Stimulated activated CD8-positive, alpha-beta memory T cell treated with anti-CD3 and anti-CD28 coated beads, Interleukin-15, amount 100 ng/mL, for 24 hours (primary cell): Measurements from ENCODE around the gene ITM2A.

Source experiments
- DNase-seq: peaks from one replicate; pipeline ENCODE4 v3.0.0-alpha.2; 2020; ENCODE audit warnings: low read depth

ITM2A gene

DNA sequence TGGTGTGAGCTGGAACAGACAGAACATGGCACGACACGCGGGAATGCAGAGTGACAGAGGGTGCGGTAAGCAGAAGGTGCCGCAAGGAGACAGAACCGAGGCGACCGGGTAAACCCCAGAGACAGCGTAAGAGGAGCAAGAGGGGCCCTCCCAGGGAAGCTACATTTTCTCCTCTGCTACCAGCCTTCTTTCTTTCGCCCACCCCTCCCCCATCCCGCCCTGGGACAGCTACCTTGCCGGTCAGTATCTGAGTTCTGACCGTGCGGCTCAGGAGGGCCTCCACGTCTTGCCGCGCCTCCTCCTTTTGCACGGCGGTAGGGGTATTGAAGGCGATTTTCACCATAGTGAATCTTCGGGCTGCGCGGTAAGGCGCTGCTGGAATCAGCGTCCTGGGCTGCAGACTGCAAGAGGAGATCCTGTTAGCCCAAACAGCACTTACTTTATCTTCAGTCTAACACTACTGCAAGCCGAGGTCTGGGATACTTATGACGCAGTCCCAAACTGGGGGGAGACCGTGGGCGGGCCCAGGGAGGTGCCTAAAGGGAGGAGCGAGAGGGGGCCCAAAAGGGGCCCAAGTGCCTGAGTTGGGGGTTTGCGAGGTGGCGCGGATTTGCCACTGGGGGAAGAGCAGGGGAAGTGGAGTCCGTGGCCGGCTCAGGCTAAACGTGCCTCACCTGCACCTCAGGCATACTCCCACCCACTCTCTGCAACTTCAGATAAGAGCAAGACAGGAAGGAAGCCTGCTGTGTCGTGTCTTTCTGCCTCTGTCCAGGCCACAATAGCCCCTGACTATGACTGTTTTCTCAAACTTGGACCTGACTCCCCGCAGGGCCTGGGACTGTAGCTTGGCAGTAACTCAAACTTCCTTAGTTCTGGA lies at the start of gene ITM2A:
TSS of gene ITM2A (minus strand) at position 462 of the 877 bp plus-strand sequence. CDS start at position 343, 119 bp downstream.
- DNase-seq: peak; percentile 7

DNA sequence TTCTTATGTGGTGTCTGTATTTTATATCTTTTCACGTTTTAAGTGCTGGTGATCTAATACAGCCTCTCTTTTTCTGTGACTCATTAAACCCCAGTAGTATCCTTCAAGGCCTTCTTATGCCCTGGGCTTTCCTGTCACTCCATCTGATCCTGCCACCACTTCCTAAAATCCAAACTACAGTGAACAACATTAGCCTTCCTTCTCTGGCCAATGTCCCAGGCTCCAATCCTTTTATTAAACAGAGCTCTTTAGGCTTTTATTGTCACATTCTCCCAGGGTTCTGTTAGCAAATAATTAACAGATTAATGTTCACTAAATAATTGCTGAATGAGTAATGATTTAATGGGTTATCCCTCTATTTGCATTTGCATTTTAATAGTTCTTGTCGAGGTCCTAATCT lies 47.9 kb upstream of the ITM2A start:
- DNase-seq: no peak

DNA sequence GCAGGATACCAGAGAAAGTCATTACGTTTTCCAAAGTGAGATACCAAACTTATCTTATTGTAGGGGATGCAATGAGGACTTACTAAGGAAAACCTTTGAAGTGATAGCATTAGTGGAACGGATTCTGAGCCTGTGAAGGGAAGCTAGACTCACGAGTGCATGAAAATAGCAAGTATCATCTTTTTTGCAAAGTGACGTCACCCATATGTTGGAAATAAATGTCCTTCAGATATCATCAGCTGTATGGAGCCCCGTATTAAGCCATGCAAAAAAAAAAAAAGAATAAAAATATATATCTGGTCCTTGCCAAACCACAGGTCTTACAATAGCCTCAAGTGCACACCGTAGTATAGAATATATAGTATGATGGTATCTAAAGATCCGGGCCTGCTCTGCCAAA lies 46.8 kb upstream of the ITM2A start:
- no peak for DNase-seq

DNA sequence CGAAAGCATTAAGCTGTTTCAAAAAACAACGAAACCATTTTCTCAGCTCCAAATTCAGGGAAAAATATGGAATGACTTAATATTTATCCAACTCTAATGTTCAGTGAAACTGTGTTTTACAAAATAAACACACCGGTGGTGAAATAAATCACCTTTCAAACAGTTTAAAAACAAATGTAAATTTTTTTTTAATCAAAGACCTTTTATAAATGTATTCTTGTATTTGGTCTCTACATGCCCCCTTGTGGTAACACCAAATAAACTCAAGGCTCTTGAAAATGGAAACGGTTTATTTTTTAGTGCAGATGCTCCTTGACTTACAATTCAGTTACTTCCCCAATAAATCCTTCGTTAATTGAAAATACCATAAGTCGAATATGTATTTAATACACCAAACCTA lies 45.8 kb upstream of the ITM2A start:
- no peak for DNase-seq

DNA sequence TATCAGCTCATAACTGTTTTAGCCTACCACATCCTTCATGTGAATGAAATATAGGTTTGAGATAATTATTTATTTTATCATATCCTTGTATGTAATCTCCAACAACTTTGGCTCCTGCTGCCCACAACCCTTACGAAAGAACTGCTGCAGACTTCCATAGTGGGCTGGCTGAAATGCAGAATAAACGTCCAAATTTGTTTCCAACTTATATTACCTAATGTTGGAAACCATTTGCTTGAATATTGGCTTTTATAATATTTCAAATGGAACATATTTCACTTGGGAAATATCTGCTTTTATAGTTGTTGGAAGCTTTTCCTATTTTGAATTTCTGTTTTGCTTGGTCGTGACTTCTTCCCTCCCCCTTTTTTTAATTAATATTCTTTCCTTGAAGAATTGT lies 45.0 kb upstream of the ITM2A start:
- DNase-seq: no peak

DNA sequence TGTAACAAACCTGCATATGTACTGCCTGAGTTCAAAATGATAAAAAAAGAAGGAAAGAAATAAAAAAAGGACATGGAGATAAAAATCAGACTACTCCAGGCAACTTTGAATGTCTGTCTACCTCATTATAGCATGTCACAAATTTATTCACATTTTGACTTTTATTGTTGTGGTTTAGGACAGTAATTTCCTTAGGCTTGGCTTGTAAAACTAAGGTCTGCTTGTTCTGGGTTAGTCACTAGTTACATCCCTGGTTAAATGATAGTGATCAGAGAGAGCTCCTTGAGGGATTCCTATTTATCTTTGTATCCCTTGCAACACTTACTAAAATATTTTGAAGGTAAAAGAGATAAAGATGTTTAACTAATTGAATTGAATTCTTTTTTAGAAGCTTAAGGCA lies 42.5 kb upstream of the ITM2A start:
- DNase-seq: no peak

DNA sequence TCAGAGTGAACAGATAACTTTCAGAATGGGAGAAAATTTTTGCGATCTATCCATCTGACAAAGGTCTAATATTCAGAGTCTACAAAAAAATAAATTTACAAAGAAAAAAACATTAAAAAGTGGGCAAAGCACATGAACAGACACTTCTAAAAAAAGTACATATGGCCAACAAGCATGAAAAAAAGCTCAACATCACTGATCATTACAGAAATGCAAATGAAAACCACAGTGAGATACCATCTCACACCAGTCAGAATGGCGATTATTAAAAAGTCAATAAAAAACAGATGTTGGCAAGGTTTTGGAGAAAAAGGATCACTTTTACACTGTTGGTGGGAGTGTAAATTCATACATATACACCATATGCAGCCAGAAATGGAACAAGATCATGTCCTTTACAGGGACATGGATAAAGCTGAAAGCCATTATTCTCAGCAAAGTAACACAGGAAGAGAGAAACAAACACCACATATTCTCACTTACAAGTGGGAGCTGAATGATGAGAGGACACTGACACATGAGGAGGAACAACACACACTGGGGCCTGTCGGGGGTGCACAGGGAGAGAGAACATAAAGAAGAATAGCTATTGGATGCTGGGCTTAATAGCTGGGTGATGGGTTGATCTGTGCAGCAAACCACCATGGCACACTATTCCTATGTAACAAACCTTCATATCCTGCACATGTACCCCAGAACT lies 41.6 kb upstream of the ITM2A start:
- DNase-seq: no peak

DNA sequence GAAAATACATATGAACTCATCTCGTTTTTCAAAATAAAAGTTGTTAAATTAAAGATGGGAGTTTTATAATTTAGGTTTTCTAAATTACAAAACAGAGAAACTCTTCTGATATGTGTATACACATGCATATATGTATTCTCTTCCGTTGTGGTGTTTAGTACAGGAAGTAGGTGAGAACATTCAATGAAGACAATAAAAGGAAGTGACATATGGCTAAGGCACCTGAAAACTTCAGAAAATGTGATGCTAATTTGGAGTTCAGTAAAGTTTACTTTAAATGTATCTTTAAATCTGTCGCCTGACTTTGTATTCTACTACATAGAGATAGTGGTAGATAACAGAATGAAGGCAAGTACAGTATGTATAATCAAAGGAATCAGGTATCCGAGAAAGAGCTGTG lies 33.5 kb upstream of the ITM2A start:
- DNase-seq: no peak

DNA sequence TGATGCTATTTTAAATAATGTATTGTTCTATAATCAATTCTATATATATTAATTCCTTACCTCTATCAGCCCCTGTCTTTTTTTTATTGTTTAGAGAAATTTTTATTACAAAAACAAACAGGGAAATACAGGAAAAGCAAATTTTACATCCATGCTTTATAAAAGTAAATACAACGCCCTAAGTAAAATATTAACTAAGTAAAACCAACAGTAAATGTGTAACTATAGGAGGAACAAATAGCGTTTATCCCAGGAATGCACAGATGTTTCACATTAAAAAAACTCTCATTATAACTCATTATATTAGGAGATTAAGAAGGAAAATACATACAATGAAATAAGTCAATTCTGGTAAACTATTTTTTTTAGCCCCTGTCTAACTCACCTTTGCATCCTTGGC lies 8.2 kb upstream of the ITM2A start:
- DNase-seq: no peak

DNA sequence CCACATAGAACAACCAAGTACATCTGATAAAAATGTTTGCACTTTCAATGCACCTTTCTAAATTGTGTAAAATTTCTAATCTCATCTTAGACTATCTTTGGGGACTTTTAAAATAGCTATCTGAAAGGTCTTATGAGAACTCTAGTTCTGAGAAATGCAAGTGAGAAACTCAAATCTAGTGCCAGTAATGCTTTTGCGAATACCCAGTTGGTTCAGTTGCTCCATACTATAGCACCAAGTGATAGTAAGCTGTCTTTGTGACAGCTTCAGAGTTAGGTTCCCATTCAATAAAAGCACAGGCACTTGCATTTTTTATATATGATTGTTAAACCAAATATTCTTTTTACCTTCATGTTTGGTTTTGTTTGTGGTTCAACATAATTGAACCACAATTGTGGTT lies 4.5 kb upstream of the ITM2A start:
- no peak for DNase-seq

DNA sequence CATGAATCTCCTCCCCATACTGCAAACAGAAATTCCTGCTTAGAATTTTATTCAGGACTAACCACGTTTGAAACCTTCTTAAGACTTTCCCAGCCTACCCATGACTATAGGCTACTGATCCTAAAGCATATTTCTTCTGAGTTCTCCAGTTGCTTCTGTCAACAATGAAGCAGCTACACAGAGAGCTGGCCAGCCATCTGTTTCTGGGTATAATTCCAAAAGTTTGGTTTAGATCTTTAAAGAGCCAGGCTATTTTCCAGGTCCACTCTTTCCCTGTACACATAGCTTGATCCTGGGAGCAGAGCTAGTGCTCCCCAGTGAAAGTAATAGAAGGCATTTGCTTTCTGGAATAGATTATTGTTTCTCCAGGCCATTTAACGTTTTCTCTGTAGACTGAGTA lies 4.0 kb upstream of the ITM2A start:
- DNase-seq: no peak

DNA sequence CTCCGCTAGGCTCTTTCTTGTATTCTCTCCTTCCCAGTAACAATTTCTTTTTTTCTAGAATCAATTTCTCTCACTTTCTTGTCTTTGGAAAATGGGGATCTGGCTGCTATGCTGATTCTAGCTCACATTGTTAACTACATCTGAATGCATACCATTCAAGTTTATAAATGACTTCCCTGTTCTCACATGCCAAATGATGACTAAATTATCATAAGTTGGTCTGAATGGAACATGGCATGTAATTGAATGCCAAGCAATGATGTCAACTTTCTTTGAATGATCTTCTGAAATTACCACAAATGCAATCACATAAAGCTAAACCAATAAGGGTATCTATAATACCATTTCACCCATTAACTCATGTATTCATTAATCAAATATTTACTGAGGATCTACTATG lies 2.7 kb upstream of the ITM2A start:
- DNase-seq: no peak

DNA sequence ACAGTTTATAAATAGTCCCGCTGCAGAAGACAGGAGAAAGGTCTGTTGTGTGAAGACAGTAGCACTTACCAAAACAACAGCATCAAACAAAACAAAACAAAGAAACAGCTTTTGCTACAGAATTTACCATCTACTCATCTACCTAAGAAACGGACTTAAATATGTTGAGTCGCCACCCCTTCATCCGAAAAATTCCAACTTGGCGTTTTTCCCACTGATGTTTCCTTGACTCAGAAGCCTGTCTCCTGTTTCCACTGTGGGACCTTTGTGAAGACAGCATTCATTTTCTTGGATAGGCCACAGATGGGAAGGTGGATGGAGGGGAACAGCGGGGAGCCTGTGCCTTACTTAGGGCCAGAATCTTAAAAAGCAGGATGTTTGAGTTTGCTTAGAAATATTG lies 1.3 kb upstream of the ITM2A start:
- no peak for DNase-seq

DNA sequence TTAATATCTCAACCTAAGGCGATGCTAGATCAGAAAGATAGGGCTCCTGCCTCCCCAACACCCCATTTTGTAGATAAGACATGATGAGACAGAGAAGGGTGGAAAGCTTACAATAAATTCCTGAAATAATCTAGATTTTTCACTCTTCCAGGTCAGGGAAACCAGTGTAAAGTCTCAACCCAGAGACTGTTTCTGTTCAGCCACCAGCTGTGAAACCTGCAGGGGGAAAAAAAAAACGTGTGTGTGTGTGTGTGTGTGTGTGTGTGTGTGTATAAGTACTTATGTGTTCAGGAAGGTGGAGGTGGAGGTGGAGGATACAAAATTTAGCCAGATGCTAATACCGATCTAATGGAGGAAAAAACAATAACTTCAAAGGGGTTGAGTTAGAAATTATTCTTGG lies 773 bp upstream of the ITM2A start:
- no peak for DNase-seq

DNA sequence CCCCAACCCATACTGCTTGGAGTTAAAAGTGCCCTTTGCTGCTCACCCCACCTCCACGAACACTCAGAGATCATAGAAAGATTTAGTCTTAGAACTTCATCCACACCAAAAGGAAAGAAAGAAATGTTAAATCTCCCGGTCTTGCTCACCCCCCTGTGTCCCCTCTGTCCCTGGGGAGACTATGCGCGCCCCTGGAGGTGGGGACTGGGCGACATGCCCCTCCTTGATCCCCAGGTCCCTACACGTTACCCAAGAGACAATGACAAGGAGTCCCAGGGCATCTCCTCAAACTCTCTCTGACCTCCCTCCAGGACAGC lies 620 bp downstream of the ITM2A start:
- DNase-seq: no peak

DNA sequence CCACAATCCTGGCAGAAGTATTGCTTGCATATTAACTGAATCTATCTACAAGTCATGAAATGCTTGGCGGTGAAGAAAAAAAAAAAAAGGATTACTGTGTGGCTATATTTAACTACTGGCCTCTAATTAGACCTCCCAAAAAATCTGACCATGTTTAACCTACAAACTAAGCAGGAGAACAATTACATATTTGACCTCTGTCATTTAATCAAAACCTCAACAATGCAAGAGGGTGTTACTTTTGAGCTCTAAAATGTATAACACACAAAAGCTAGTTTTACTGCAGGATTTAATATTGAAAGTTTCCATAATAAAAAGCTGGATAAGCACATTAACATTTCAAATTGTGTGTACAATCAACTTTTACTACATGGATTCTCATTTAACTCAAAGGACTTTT lies 1.5 kb downstream of the ITM2A start:
- DNase-seq: no peak

DNA sequence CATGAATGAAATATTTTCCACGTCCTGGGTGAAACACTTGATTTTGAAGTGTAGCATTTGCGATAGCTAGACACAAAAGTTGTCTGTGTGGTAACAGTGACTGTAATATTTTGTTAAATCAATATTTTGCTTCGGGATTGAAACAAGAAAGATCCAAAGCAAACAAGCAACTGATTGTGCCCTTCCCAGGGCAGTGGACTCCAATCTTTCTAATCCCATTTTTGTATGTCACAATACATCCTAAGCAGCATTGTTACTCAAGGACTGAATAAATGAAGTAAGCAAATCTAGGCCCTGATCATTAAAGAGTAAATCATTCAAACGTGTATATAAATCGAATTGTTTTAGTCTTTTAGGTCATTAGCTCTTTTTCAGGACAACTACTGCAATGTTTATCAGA lies 2.8 kb downstream of the ITM2A start:
- no peak for DNase-seq

DNA sequence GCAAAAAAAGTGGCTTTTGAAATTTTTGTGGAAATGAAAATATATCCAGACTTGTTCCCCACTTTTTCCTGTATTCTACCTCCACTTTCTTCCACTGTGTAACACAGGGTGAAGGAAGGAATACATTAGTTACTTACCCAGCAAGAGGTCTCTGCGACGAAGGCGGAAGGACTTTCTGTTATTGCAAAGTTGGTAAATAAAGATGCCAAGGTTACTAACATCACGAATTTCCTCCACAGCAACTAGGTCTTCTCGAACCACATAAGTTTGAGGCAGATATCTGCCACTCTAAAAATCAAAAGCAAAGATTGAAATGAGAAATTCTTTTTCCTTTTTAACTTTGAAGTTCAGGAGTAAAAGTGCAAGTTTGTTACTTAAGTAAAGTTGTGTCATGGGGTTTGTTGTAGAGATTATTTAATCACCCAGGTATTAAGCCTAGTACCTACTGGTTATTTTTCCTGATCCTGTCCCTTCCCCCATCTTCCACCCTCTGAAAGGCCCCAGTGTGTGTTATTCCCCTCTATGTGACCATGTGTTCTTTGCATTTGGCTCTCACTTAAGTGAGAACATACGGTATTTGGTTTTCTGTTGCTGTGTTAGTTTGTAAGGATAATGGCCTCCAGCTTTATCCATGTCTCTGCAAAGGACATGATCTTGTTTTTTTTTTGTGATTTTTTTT lies 5.8 kb downstream of the ITM2A start:
- no peak for DNase-seq

DNA sequence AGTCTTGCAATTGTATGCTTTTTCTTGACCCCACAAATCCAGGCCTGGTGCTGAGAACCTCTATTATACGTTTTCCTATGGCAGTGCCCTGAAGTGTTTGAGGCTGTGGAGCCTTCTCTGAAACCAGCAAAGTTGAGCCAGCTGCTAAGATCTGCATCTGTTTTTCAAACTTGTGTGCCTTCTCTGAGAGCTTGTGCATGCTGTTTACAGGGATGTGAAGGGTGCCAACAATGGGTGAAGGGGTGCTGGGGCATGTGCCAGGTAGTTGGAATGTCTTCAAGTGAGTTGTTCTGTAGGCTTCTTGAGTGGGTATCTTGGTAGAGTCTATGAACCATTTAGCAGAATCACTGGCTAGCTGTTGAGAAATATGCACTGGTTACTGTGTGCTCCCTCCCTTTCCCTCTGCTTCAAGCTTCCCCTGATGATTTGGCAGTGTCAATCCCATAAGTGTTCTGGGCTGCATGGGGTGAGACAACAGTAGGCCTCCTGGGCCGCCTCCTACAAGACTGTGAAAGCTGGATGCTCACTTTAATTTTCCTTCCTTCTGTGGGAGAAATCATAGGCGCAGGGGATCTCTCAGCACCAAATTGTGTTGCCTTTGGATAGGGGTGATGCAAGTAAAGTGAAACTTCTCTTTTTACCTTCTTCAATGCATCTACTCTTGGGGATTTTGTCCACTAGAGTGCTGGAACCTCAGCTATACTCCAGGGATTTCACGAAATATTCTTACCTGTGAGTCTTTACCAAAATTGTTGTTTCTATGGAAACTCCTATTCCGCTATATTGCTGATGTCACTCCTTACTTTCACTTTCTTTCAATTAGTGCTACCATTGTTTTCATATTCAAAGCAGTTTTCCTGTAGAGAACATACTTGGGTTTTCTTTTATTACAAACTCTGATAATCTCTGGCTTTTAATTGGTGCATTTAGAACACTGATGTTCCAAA lies 30.0 kb downstream of the ITM2A start:
- no peak for DNase-seq

DNA sequence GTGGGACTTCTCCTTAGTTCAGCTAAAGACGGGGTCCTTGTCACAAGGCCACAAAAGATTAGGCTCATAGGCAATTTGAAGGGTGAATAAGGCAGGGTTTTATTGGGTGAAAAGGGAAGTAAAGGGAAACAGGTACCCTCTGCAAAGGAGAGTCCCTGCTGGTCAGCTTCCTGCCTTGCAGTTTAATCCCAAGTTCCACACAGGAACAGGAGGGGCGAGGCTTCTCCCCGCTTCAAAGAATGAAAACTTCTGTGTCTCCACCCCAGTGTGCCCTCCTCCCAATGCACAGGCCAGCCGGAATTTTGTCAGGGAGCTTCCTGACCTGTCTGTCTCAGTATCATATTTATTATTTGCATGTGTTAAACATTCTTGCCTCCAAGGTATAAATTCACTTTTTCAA lies 37.1 kb downstream of the ITM2A start:
- no peak for DNase-seq

DNA sequence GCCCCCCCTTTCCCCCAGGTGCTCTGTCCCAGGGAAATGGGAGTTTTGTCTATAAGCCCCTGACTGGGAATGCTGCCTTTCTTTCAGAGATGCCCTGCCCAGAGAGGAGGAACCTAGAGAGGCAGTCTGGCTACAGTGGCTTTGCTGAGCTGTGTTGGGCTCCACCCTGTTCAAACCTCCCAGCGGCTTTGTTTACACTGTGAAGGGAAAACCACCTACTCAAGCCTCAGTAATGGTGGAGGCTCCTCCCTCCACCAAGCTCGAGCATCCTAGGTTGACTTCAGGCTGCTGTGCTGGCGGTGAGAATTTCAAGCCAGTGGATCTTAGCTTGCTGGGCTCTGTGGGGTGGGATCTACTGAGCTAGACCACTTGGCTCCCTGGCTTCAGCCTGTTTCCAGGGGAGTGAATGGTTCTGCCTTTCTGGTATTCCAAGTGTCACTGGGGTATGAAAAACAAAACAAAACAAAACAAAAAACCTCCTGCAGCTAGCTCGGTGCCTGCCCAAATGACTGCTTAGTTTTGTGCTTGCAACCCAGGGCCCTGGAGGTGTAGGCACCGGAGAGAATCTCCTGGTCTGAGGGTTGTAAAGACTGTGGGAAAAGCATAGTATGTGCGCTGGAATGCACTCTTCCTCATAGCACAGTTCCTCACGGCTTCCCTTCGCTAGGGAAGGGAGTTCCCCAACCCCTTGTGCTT lies 41.7 kb downstream of the ITM2A start:
- DNase-seq: no peak
